ENCODE data around the gene UNC45A. TPM values are rescaled to one million over a fixed set of nuclear protein-coding genes. Genes with fewer than 3 reads are reported as not detected.
A peak's percentile ranks its signal among the peaks of the same experiment; 100 is the strongest.

The UNC45A gene
- total and polyA plus RNA-seq, 2 of the 8 experiments (the other 6 are each of a cell fraction or from before 2014, with no cell fraction given), result 74.1 to 84.2 TPM

GRCh38 chr15:90931828-90932659 lies 3.0 kb upstream of the UNC45A start, which contains the start of gene HDDC3 (continued):
- peak; percentile 82 to 96 (median 93) for TF ChIP-seq CTCF (IDR thresholded peaks at IDR 0.05; ENCODE audit: control extremely low read depth in 1 of 3, insufficient read depth in 1 of 3, low read depth in 1 of 3, low read length in 3 of 3)
- peak; percentile 70; the same call in 1 of the 2 replicates for TF ChIP-seq TAF1 (IDR thresholded peaks at IDR 0.05; ENCODE audit: low read depth, low read length)
